Liver (tissue), 9 donors: ENCODE results near the gene HPS5. TPM values are rescaled to one million over a fixed set of nuclear protein-coding genes. Genes with fewer than 3 reads are reported as not detected.

ENCODE experiments used
- DNase-seq: peaks from one replicate; pipeline ENCODE4 v3.0.0-alpha.2; 2017; ENCODE audit warnings: low spot score
- H3K27ac ChIP-seq, 2 donors: one replicate each; pipeline ENCODE4 v1.7.0; 2013; ENCODE audit warnings: inconsistent platforms in 2 of 2, low read length in 2 of 2, control low read depth in 1 of 2, low read depth in 1 of 2, mild to moderate bottlenecking in 1 of 2
- H3K27me3 ChIP-seq, 4 donors: one replicate each; pipeline versions ENCODE4 v1.6.1 to v1.7.0; 2013; ENCODE audit warnings: low read length in 3 of 4, inconsistent platforms in 1 of 4, mild to moderate bottlenecking in 1 of 4, moderate library complexity in 1 of 4; ENCODE audit not compliant: control insufficient read depth in 4 of 4, insufficient read depth in 4 of 4
- H3K36me3 ChIP-seq, 4 donors: one replicate each; pipeline versions ENCODE4 v1.6.1 to v1.7.0; 2013; ENCODE audit warnings: low read length in 3 of 4, mild to moderate bottlenecking in 3 of 4, low read depth in 1 of 4, moderate library complexity in 1 of 4; ENCODE audit not compliant: control insufficient read depth in 4 of 4, insufficient read depth in 3 of 4
- H3K4me1 ChIP-seq, 4 donors: one replicate each; pipeline versions ENCODE4 v1.6.1 to v1.7.0; 2013; ENCODE audit warnings: low read length in 3 of 4, mild to moderate bottlenecking in 3 of 4, moderate library complexity in 1 of 4; ENCODE audit not compliant: control insufficient read depth in 4 of 4, insufficient read depth in 4 of 4
- H3K4me3 ChIP-seq, 3 donors: one replicate each; pipeline versions ENCODE4 v1.6.1 to v1.7.0; 2013; ENCODE audit warnings: low read length in 3 of 3, control low read depth in 1 of 3, low read depth in 1 of 3, mild to moderate bottlenecking in 1 of 3
- H3K9ac ChIP-seq, 2 donors: one replicate each; pipeline ENCODE4 v1.7.0; 2013; ENCODE audit warnings: low read length in 2 of 2, mild to moderate bottlenecking in 2 of 2, moderate library complexity in 2 of 2, control low read depth in 1 of 2, low read depth in 1 of 2
- H3K9me3 ChIP-seq, 4 donors: one replicate each; pipeline versions ENCODE4 v1.6.1 to v1.7.0; 2013; ENCODE audit warnings: low read length in 3 of 4; ENCODE audit not compliant: control insufficient read depth in 4 of 4
- ATF3 ChIP-seq: IDR thresholded peaks from 2 replicates; pipeline ENCODE4 v1.6.1; 2016; ENCODE audit warnings: antibody characterized with exemption
- CTCF ChIP-seq: fragments of 150-350 bp; IDR thresholded peaks from 2 replicates; pipeline ENCODE4 v1.5.1; 2017; ENCODE audit warnings: improper control_type of control experiment, low read depth, low read length; ENCODE audit not compliant: missing input control
- EGR1 ChIP-seq, 2 donors: IDR thresholded peaks; 2 replicates each; pipeline ENCODE4 v1.6.1; 2016 to 2018; ENCODE audit warnings: antibody characterized with exemption in 2 of 2, low read depth in 2 of 2
- FOXA1 ChIP-seq: IDR thresholded peaks from 2 replicates; pipeline ENCODE4 v1.6.1; 2016; ENCODE audit warnings: antibody characterized with exemption
- FOXA2 ChIP-seq: IDR thresholded peaks from 2 replicates; pipeline ENCODE4 v1.6.1; 2016; ENCODE audit warnings: antibody characterized with exemption
- GABPA ChIP-seq, 2 donors: IDR thresholded peaks in 1 of 2; conservative IDR thresholded peaks in 1 of 2; 2 replicates each; pipeline ENCODE4 v1.6.1; 2016; ENCODE audit warnings: antibody characterized with exemption in 2 of 2, mild to moderate bottlenecking in 1 of 2, moderate library complexity in 1 of 2
- HNF4A ChIP-seq, 2 donors: conservative IDR thresholded peaks; 2 replicates each; pipeline ENCODE4 v1.6.1; 2016; ENCODE audit warnings: antibody characterized with exemption in 2 of 2, mild to moderate bottlenecking in 2 of 2
- HNF4G ChIP-seq: IDR thresholded peaks from 2 replicates; pipeline ENCODE4 v1.6.1; 2016; ENCODE audit warnings: antibody characterized with exemption
- JUND ChIP-seq, 2 donors: IDR thresholded peaks; 2 replicates each; pipeline ENCODE4 v1.6.1; 2016; ENCODE audit warnings: antibody characterized with exemption in 2 of 2
- MAX ChIP-seq: IDR thresholded peaks from 2 replicates; pipeline ENCODE4 v1.6.1; 2016; ENCODE audit warnings: antibody characterized with exemption
- NR2F2 ChIP-seq: IDR thresholded peaks from 2 replicates; pipeline ENCODE4 v1.6.1; 2016; ENCODE audit warnings: antibody characterized with exemption
- RAD21 ChIP-seq, 2 donors: IDR thresholded peaks; 2 replicates each; pipeline ENCODE4 v1.6.1; 2016; ENCODE audit warnings: antibody characterized with exemption in 2 of 2, mild to moderate bottlenecking in 2 of 2
- REST ChIP-seq: IDR thresholded peaks from 2 replicates; pipeline ENCODE4 v1.6.1; 2016; ENCODE audit warnings: antibody characterized with exemption, mild to moderate bottlenecking
- RXRA ChIP-seq, 2 donors: IDR thresholded peaks; 2 replicates each; pipeline ENCODE4 v1.6.1; 2017 to 2018; ENCODE audit warnings: antibody characterized with exemption in 2 of 2, mild to moderate bottlenecking in 1 of 2
- SP1 ChIP-seq: IDR thresholded peaks from 2 replicates; pipeline ENCODE4 v1.6.1; 2018; ENCODE audit warnings: antibody characterized with exemption, mild to moderate bottlenecking
- TAF1 ChIP-seq: conservative IDR thresholded peaks from 2 replicates; pipeline ENCODE4 v1.6.1; 2016; ENCODE audit warnings: antibody characterized with exemption, mild to moderate bottlenecking
- YY1 ChIP-seq: IDR thresholded peaks from 2 replicates; pipeline ENCODE4 v1.6.1; 2016; ENCODE audit warnings: antibody characterized with exemption, mild to moderate bottlenecking
- ZBTB33 ChIP-seq: IDR thresholded peaks from 2 replicates; pipeline ENCODE4 v1.6.1; 2016; ENCODE audit warnings: antibody characterized with exemption
- WGBS: extraction: QIAGEN DNeasy Blood & Tissue Kit; methylation state at CpG from one replicate; pipeline ENCODE4 v1.1.7; 2013; 5-methylcytosine and 5-hydroxymethylcytosine counted together
- polyA plus RNA-seq, 2 donors: library from polyadenylated mRNA; stranded (reverse) in 1 of 2; unstranded in 1 of 2; fragments of 200-250 nt in 1 of 2; fragments of >200 nt in 1 of 2; fragmentation: Nextera tagmentation in 1 of 2; extraction: Ambion mirVana in 1 of 2; gene quantifications; one replicate each; pipeline versions ENCODE4 v1.2.1 to v1.2.3, GENCODE V29; 2013 to 2015
- total RNA-seq, 2 donors: library from RNA; depleted of rRNA; stranded (reverse); fragments of >200 nt; gene quantifications; one replicate each; pipeline ENCODE4 v1.2.3, GENCODE V29; 2014
- donor health status: healthy.
- donor health status: healthy.
- donor health status: healthy.
- donor health status: healthy.
- donor health status: healthy.

HPS5 gene
- 100 to 1,000 TPM in 1 of 2 donors, 10 to 100 TPM in 1; 15.7 to 134 TPM for total RNA-seq
- 10 to 100 TPM; 21.9 to 26.5 TPM for polyA plus RNA-seq

GRCh38 chr11:18321969-18322711, at the start of gene HPS5, which contains the start of gene GTF2H1:
TSS of gene HPS5 (minus strand) at chr11:18322140. CDS start at chr11:18317858, 4,282 bp downstream.
TSS of gene GTF2H1 (plus strand) at chr11:18322567. CDS start at chr11:18333075, 10,508 bp downstream.
- under 1% methylated on average over 61 of the region's 61 CpGs for WGBS
- Histone ChIP-seq H3K9me3 (no peaks in the 10 kb centered on the region), H3K4me1 (peaks cover 9 to 43% (median 31%) of the 10 kb centered on the region in 4 donors), H3K36me3 (peaks cover 0 to 9% (median 3%) of the 10 kb centered on the region in 4 donors), H3K4me3 (peak within 1 kb of the TSS; percentile 73 to 99 (median 94)), H3K9ac (peak within 1 kb of the TSS; percentile 82 to 96), H3K27me3 (no peaks in the 10 kb centered on the region), H3K27ac (peak within 1 kb of the TSS; percentile 97 to 100)
- peak; percentile 93 for DNase-seq
- TF ChIP-seq HNF4A (conservative IDR thresholded peaks at IDR 0.05) = peak; percentile 66 to 79
- no peak for TF ChIP-seq NR2F2
- peak; percentile 99 for TF ChIP-seq YY1
- peak; percentile 47 to 50 for TF ChIP-seq RAD21 (IDR thresholded peaks at IDR 0.05)
- peak; percentile 12 for TF ChIP-seq CTCF
- peak; percentile 87 for TF ChIP-seq REST
- TF ChIP-seq HNF4G = peak; percentile 20
- peak; percentile 83 for TF ChIP-seq SP1
- peak; percentile 87 to 96 for TF ChIP-seq GABPA (IDR thresholded peaks at IDR 0.05 in 1 of 2, conservative IDR thresholded peaks at IDR 0.05 in 1 of 2)
- peak; percentile 39 for TF ChIP-seq FOXA2
- TF ChIP-seq FOXA1 = peak; percentile 41
- TF ChIP-seq ATF3 = no peak
- peak; percentile 90 for TF ChIP-seq TAF1
- TF ChIP-seq ZBTB33 = peak; percentile 94
- peak; percentile 73 to 87 for TF ChIP-seq EGR1 (IDR thresholded peaks at IDR 0.05; ENCODE audit: low read depth in 2 of 2)
- TF ChIP-seq MAX = peak; percentile 84
- peak; percentile 85 for TF ChIP-seq JUND (IDR thresholded peaks at IDR 0.05)
- TF ChIP-seq RXRA (IDR thresholded peaks at IDR 0.05) = peak; percentile 76 to 79
